Upper lobe of left lung (tissue), 6 donors: ENCODE data around the gene LINC00632. TPM values are rescaled to one million over a fixed set of nuclear protein-coding genes. Genes with fewer than 3 reads are reported as not detected.

ENCODE experiments used
- ATAC-seq, 2 donors: fragments of 200-7000 bp; cut with Tn5 transposase; one replicate each; pipeline ENCODE4 v1.9.1; 2022; ENCODE audit warnings: mild to moderate bottlenecking in 2 of 2, moderate library complexity in 2 of 2; ENCODE audit not compliant: low FRiP score in 2 of 2
- DNase-seq, 2 donors: peaks; one replicate each; pipeline ENCODE4 v3.0.0-alpha.2; 2019 to 2020
- H3K27ac ChIP-seq, 4 donors: fragments of 200-600 bp; sonication (generic); one replicate each; pipeline ENCODE4 v1.5.1; 2016 to 2019
- H3K27me3 ChIP-seq, 4 donors: fragments of 200-600 bp; sonication (generic); one replicate each; pipeline ENCODE4 v1.5.1; 2017 to 2019
- H3K36me3 ChIP-seq, 4 donors: fragments of 200-600 bp; sonication (generic); one replicate each; pipeline ENCODE4 v1.5.1; 2016 to 2019
- H3K4me1 ChIP-seq, 4 donors: fragments of 200-600 bp; sonication (generic); one replicate each; pipeline ENCODE4 v1.5.1; 2018 to 2019
- H3K4me3 ChIP-seq, 4 donors: fragments of 200-600 bp; sonication (generic); one replicate each; pipeline ENCODE4 v1.5.1; 2017 to 2019; ENCODE audit warnings: mild to moderate bottlenecking in 2 of 4, moderate library complexity in 1 of 4
- H3K9me3 ChIP-seq, 4 donors: fragments of 200-600 bp; sonication (generic); one replicate each; pipeline ENCODE4 v1.5.1; 2018 to 2019
- CTCF ChIP-seq, 6 experiments: fragments of 450-650 bp in 4 of 6; fragments of 200-600 bp in 2 of 6; sonication (generic) in 2 of 6; IDR thresholded peaks; one replicate each; pipeline ENCODE4 v1.5.1; 2016 to 2019; ENCODE audit warnings: antibody characterized with exemption in 6 of 6
- EP300 ChIP-seq, 4 donors: sonication (generic); formaldehyde crosslinking; IDR thresholded peaks; one replicate each; pipeline ENCODE4 v1.5.1; 2017; ENCODE audit warnings: antibody characterized with exemption in 4 of 4, control low read depth in 2 of 4
- POLR2A ChIP-seq, 4 donors: fragments of 450-650 bp; IDR thresholded peaks; one replicate each; pipeline ENCODE4 v1.5.1; 2016 to 2017; ENCODE audit warnings: antibody characterized with exemption in 4 of 4, mild to moderate bottlenecking in 2 of 4
- POLR2AphosphoS5 ChIP-seq, 2 donors: sonication (generic); formaldehyde crosslinking; IDR thresholded peaks; one replicate each; pipeline ENCODE4 v1.5.1; 2017; ENCODE audit warnings: antibody characterized with exemption in 2 of 2
- WGBS, 2 donors: methylation state at CpG; one replicate each; pipeline ENCODE4 v1.1.5; 2017 to 2018; 5-methylcytosine and 5-hydroxymethylcytosine counted together
- total RNA-seq, 6 donors: library from RNA; depleted of rRNA in 4 of 6; stranded (reverse); fragments of >200 nt in 4 of 6; gene quantifications; one replicate each; pipeline versions ENCODE4 v1.1.0 to v1.2.1, GENCODE V29; 2016 to 2021
- donor health status: DM: no; HTN: no; CAD: no; lungs with moderate emphysema.
- donor health status: DM: no; HTN: yes; CAD: no; lungs with severe emphysema.

Gene LINC00632
- total RNA-seq, 6 donors from 2014 or later: 18.3 to 175 (median 30.5) TPM

GRCh38 chrX:140799216-140799615 lies 89.7 kb downstream of the LINC00632 start:
- 95% methylated on average over 2 of the region's 2 CpGs; no CpG with 5 or more reads in 1 of the 2 donors for WGBS, 2 donors
- no peak for ATAC-seq
- TF ChIP-seq EP300 (IDR thresholded peaks at IDR 0.05) (no peak), POLR2AphosphoS5 (IDR thresholded peaks at IDR 0.05) (no peak), CTCF (IDR thresholded peaks at IDR 0.05) (no peak), POLR2A (IDR thresholded peaks at IDR 0.05) (no peak)

GRCh38 chrX:140804292-140804691 lies 94.7 kb downstream of the LINC00632 start:
- TF ChIP-seq POLR2AphosphoS5 (IDR thresholded peaks at IDR 0.05): no peak
- TF ChIP-seq CTCF (IDR thresholded peaks at IDR 0.05): no peak
- TF ChIP-seq EP300 (IDR thresholded peaks at IDR 0.05): no peak
- no peak for TF ChIP-seq POLR2A (IDR thresholded peaks at IDR 0.05)
- no peak for ATAC-seq
- peaks cover 0 to 6% (median 0%) of the 10 kb centered on the region in 4 donors for H3K9me3 ChIP-seq
- no peaks in the 10 kb centered on the region for H3K27me3 ChIP-seq
- no peak overlapping the region for H3K27ac ChIP-seq
- WGBS, 2 donors: 80 to 93% methylated on average over 1 of the region's 1 CpG
- no peaks in the 10 kb centered on the region for H3K36me3 ChIP-seq
- no peak overlapping the region for H3K4me3 ChIP-seq
- no peak for DNase-seq
- H3K4me1 ChIP-seq: no peaks in the 10 kb centered on the region

More at GRCh38 chrX:140799216-140799615, 89.7 kb downstream of the LINC00632 start:
- Histone ChIP-seq H3K4me3 (no peak overlapping the region), H3K36me3 (no peaks in the 10 kb centered on the region), H3K4me1 (no peaks in the 10 kb centered on the region), H3K27me3 (no peaks in the 10 kb centered on the region), H3K9me3 (no peaks in the 10 kb centered on the region), H3K27ac (no peak overlapping the region)
- no peak for DNase-seq

- TF ChIP-seq POLR2A (IDR thresholded peaks at IDR 0.05) (no peak), POLR2AphosphoS5 (IDR thresholded peaks at IDR 0.05) (no peak), EP300 (IDR thresholded peaks at IDR 0.05) (no peak), CTCF (IDR thresholded peaks at IDR 0.05) (no peak)
- no peak overlapping the region for H3K27ac ChIP-seq
- no peaks in the 10 kb centered on the region for H3K4me1 ChIP-seq
- peaks cover 0 to 13% (median 2%) of the 10 kb centered on the region in 4 donors for H3K9me3 ChIP-seq
- no peaks in the 10 kb centered on the region for H3K36me3 ChIP-seq
- DNase-seq: no peak
- H3K27me3 ChIP-seq: no peaks in the 10 kb centered on the region
- 31% methylated on average over 6 of the region's 6 CpGs; no CpG with 5 or more reads in 1 of the 2 donors for WGBS, 2 donors
- H3K4me3 ChIP-seq: no peak overlapping the region
- no peak for ATAC-seq
Measured at GRCh38 chrX:140815868-140816267, 106.3 kb downstream of the LINC00632 start.

- no peak for DNase-seq
- no peak for ATAC-seq
- H3K9me3 ChIP-seq: no peaks in the 10 kb centered on the region
- H3K36me3 ChIP-seq: no peaks in the 10 kb centered on the region
- 28 to 39% methylated on average over 6 of the region's 6 CpGs for WGBS, 2 donors
- H3K4me3 ChIP-seq: no peak overlapping the region
- H3K27me3 ChIP-seq: no peaks in the 10 kb centered on the region
- TF ChIP-seq CTCF (IDR thresholded peaks at IDR 0.05) (peak in 2 of 6 experiments; percentile 23 to 27), POLR2A (IDR thresholded peaks at IDR 0.05) (no peak)
- no peaks in the 10 kb centered on the region for H3K4me1 ChIP-seq
- H3K27ac ChIP-seq: no peak overlapping the region
Measured at GRCh38 chrX:140817943-140818342, 108.4 kb downstream of the LINC00632 start.

GRCh38 chrX:140821280-140821679 lies 111.7 kb downstream of the LINC00632 start:
- no peaks in the 10 kb centered on the region for H3K9me3 ChIP-seq
- TF ChIP-seq POLR2A (IDR thresholded peaks at IDR 0.05): no peak
- no peak for TF ChIP-seq CTCF (IDR thresholded peaks at IDR 0.05)
- no peak for TF ChIP-seq EP300 (IDR thresholded peaks at IDR 0.05)
- no peak for TF ChIP-seq POLR2AphosphoS5 (IDR thresholded peaks at IDR 0.05)
- H3K36me3 ChIP-seq: no peaks in the 10 kb centered on the region
- H3K4me1 ChIP-seq: no peaks in the 10 kb centered on the region
- 70 to 74% methylated on average over 3 of the region's 3 CpGs for WGBS, 2 donors
- H3K4me3 ChIP-seq: no peak overlapping the region
- DNase-seq (no peak), ATAC-seq (no peak)
- no peaks in the 10 kb centered on the region for H3K27me3 ChIP-seq
- H3K27ac ChIP-seq: no peak overlapping the region
